ENCODE measurements around the gene REXO4. TPM values are rescaled to one million over a fixed set of nuclear protein-coding genes. Genes with fewer than 3 reads are reported as not detected.
"Not testable (repeated sequence)": the region's sequence is repeated elsewhere in the genome, so short reads cannot be mapped to it uniquely, and the experiment has no call there.

The REXO4 gene
- total RNA-seq, 1 donor from 2014 or later = 19.5 TPM

DNA sequence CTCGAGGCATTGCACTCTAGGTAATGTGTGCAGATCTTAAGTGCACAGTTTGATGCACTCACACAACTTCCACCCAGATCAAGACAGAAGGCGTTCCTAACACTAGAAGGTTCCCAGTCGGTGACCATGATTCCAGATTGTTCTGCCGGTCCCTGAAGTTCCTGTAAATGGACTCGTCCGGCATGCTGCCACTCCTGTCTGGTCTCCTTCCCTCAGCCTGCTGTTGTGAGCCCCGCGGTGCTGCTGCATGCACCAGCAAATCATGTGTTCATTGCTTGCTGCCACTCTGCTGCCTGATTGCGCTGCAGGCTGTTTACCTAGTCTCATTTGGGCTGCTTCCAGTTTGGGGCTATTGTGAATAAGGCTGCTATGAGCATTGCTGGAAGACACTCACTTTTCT, 30.1 kb downstream of the REXO4 start:
- peak; percentile 69 for DNase-seq (ENCODE audit: low spot score)

DNA sequence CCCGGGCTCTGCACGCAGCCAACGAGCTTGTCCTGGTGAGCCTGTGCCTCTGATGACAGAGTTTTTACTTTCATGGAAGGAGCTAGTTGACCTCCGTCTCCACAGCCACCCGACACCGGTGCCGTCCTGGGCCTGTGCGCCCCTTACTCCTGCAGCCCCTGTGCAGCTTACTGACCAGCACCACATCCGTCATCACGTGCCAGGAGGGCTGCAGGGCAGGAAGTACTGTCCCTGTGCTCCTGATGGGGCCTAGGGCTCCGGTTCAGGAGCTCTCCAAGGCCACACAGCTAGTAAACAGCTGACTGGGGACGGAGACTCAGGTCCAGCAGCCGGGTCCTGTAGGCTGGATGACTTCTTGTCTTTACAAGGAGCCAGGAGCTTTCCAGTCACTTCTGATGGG, 31.5 kb downstream of the REXO4 start:
- DNase-seq (ENCODE audit: low spot score) = no peak

DNA sequence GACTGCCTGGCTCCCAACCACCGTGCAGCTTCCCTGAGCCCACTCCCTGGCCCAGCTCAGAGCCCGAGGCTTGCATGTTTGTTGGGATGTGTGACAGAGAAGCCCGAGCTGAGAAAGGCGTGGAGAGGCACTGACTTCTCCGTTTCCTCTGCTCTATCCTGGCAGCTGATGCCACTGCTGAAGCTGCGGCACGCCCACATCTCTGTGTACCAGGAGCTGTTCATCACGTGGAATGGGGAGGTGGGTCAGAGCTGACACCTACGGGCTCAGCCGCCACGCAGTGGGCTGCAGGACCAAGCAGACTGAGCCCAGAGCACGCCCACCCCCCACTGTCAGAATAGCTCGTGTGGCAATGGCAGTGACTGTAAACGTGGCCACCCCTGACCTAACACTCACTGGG, 32.4 kb downstream of the REXO4 start:
- no peak for DNase-seq (ENCODE audit: low spot score)

DNA sequence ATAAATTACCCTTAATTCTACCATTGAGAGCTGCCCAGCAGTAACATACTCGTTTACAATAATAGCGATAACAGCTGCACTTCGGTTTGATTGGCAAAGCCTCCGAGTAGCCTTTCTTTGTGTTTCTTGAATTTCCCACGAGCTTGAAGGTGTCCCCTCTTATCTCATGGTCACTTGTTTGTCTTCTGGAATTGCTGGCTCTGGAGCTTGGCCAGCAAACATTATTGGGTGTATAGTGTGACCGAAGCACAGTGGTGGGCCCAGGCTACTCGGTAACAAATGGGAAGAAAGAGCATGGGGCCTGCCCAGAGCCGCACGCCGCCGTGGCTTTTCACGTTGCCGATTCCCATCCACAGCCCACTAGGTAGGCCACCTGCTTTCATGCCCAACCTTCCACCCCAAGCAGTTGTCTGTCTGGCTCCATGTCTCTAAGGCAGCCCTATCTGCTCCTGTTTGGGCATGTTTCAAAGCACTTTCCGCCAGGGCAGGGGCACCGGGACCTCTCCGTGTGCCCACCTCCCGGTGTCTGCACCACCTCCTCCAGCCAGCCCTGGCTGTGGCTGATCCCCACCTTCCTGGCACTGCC, 33.0 kb downstream of the REXO4 start:
- no peak for DNase-seq (ENCODE audit: low spot score)

DNA sequence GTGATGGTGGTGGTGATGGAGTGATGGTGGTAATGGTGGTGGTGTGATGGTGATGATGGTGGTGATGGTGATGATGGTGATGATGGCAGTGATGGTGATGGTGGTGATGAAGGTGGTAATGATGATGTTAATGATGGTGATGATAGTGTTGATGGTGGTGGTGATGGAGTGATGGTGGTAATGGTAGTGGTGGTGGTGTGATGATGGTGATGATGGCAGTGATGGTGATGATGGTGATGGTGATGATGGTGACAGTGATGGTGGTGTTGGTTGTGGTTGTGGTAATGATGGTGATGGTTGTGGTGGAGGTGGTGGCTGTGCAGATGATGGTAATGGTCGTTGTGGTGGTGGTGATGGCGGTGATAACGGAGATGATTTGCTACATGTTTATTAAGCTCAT, 34.4 kb downstream of the REXO4 start:
- no peak for DNase-seq (ENCODE audit: low spot score)

DNA sequence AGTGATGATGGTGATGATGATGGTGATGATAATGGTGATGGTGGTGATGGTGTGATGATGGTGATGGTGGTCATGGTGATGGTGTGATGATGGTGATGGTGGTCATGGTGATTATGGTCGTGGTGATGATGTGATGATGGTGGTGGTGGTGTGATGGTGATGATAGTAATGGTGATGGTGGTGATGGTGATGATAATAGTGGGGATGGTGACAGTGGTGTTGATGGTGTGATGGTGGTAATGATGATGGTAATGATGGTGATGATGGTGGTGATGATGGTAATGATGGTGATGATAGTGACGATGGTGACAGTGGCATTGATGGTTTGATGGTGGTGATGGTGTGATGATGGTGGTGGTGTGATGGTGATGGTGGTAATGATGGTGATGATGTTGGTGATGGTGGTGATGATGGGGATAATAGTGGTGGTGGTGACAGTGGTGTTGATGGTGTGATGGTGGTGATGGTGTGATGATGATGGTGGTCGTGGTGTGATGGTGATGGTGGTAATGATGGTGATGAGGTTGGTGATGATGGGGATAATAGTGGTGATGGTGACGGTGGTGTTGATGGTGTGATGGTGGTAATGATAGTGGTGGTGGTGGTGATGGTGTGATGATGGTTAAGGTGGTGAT, 35.2 kb downstream of the REXO4 start:
- no peak for DNase-seq (ENCODE audit: low spot score)

DNA sequence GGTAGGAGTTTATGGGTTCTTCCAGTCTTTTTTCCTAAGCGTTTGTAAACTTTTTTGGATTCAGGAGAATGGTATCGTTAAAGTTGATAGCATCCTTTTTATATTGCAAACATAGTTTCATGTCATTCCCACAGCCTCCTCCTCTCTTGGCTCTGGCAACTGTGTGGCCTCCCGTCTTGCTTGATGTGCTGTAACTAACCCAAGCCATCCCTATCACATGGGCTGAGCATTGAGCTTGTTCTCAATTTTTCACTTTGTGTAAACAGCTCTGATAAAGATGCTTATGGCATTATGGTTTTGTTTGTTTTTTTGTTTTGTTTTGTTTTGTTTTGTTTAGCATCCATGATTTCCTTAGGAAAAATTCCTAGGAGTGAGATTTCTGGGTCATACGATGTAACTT, 37.1 kb downstream of the REXO4 start:
- DNase-seq (ENCODE audit: low spot score) = no peak

DNA sequence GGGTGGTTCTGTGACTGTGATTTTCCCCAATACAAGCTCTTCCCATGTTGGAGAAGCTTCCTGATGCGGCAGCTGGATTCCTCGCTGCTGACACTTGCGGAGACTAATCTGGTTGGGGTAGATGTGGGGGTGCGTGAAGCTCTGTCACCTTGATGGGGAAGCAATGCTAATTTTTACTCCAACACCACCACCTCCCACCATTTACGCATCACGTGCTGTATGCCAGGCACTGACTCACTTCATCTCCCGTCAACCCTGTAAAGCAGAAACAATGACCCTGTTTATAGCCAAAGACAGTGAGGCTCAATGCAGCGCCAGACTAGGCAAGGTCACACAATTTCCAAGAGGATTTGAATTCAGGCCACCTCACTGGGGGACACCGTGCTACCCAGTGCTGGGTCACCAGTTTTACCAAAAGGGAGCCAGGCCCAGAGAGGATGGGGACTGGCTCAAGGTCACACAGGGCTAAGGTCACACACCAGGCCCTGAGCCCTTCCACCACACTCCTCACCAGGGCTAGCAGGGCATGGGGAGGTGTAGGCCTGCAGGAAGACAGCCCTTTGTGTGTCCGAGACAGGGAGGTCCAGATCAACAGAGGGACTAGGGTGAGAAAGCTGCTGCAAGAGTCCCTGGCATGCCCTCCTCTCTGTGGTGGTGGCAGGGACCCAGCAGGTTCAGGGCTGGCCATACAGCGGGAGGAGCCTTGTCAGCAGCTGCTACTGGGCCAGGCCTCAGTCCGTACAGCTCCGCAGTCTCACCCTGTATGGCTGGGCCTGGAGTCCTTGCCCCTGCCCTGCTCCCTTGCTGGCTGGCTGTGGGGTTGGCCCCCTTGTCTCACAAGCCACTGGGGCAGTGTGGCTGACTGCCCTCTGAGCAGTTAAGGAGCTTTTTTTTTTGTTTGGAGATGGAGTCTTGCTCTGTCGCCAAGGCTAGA, 38.4 kb downstream of the REXO4 start:
- DNase-seq (ENCODE audit: low spot score) = no peak

DNA sequence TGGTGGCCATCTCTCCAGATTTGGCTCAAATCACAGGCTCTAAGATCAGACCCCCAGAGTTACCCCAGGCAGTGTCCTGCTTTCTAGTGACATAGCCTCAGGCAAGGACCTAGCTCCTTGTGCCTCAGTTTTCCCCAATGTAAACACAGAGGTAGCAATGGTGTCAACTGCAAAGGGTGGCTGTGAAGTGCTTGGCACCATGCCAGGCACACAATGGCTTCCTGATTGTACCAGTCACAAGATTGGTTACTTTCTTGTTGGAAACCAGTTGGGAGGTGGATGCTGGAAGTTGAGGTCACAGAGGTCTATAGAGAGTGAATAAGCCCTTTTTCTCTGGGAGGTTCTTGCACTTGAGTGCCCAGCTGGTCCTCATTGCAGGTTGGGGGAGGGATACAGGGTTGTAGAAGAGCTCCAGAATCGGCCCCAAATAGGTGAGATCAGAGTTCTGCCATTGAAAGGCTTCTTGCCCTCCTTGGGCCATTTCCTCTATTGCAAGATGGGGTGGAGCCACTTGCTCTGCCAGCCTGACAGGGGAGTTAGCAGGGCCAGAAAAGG, 39.3 kb downstream of the REXO4 start:
- DNase-seq (ENCODE audit: low spot score) = no peak

DNA sequence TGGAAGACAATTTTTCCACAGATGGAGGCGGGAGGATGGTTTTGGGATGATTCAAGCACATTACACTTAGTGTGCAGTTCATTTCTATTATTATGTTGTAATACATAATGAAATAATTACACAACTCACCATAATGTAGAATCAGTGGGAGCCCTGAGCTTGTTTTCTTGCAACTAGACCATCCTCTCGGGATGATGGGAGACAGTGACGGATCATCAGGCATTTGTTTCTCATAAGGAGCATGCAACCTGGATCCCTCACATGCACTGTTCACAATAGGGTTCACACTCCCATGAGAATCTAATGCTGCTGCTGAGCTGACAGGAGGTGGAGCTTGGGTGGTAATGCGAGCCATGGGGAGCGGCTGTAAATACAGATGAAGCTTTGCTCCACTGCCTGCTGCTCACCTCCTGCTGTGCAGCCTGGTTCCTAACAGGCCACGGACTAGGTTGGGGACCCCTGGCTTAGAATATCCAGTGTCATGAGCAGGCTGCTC, 40.0 kb downstream of the REXO4 start:
- no peak for DNase-seq (ENCODE audit: low spot score)

DNA sequence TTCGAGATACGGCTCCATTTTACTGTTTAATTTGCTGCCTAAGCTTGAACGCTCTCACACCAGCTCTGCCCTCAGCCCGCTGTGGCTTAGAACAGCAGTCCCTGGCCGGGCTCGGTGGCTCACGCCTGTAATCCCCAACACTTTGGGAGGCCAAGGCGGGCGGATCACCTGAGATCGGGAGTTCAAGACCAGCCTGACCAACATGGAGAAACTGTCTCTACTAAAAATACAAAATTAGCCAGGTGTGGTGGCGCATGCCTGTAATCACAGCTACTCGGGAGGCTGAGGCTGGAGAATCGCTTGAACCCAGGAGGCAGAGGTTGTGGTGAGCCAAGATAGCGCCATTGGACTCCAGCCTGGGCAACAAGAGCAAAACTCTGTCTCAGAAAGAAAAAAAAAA, 40.5 kb downstream of the REXO4 start:
- DNase-seq (ENCODE audit: low spot score) = not testable (repeated sequence)

DNA sequence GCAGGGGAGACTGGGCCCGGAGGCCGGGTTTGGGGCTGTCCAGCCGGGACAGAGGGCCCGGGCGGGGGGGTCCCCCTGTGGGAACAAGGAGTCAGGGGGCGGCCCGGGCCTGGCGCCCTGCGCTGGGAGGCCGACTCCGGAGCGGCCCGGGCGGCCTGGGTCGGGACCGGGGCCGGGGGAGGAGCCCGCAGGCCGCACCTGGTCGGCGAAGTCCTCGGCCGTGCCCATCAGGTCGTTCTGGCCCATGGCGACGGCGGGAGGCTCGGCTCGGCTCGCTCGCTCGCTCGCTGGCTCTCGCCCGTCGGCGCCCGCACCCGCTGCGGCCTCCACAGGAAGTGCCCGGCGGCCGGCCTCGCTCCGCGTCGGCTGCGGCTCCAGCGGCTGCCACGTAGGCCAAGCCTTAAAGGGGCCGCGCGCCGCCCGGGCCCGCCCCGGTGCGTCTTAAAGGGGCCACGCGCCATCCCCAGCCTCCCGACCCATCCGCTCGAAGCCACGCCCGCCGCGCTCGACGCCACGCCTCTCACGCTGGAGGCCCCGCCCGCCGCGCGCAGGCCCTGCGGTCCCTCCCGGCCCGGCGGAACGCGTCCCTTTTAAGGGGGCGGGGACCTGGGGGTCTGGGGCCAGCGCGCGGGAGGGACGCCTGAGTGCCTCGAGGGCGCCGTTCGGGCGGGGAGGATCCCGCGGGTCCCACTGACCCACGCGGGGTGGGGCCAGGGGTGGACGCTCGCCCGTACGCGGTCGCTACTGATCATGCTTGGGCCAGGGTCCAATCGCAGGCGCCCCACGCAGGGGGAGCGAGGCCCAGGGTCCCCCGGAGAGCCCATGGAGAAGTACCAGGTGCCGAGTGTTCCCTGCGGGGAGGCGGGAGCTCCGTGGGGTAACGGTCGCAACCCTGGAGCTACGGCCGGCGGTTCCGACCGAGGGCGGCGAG, 41.8 kb downstream of the REXO4 start, which contains the start of the genes STKLD1 and SURF4:
STKLD1 (plus strand) TSS at position 643 of the 931 bp plus-strand sequence; CDS start at position 751, 108 bp downstream.
SURF4 (minus strand) TSS at position 337 of the 931 bp plus-strand sequence; CDS start at position 246, 91 bp downstream.
- peak; percentile 96 for DNase-seq (ENCODE audit: low spot score)

DNA sequence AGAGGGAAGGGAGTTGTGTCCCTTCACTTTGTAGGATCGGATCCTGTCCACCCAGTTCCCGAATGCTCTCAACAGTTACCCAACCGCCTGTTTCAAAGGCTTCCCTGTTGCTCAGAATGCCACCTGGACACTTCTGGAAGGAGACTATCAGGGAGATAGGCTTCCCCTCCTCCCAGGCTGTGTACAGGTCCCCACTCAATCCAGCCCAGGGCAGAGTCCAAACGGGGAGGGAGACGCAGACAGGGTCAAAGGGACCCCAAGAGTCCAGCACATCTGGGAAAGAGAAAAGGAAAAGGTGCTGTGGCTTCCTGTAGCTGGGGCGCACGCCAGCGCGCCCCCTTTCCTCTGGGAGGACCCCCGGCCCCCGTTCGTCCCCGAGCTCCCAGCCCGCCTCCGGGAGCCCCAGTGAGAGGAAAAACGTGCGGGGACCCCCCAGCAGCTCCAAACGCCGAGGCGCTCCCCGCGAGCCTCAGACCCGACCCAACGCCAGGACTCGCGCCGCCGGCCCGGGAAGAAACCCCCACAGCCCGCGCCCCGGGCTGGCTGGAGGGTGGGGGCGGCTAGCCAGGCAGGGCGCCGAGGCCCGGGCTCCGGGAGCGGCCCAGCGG, 42.6 kb downstream of the REXO4 start:
- no peak for DNase-seq (ENCODE audit: low spot score)

DNA sequence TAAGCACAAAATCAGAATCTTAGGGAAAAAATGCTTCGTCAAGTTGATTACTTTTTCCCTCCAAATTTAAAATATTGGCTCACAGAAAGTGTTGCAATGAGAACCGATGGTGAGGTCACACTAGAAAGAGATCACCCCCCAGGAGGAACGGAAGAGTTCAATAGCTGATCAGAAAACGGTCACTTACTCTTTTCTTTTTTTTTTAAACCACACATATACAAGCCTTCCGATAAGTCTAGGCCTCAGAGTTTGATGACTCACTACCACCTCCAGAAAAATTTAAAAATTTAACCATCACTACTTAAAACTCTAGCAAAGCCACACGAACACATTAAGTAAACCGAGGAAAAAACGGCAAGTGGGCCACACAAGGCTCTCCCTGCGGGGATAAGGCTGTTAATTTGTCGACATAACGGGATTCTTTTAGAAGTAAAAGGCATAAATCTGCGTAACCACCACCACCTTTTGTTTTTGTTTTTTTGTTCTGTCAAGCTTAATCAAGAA, 43.1 kb downstream of the REXO4 start:
- DNase-seq (ENCODE audit: low spot score) = no peak

DNA sequence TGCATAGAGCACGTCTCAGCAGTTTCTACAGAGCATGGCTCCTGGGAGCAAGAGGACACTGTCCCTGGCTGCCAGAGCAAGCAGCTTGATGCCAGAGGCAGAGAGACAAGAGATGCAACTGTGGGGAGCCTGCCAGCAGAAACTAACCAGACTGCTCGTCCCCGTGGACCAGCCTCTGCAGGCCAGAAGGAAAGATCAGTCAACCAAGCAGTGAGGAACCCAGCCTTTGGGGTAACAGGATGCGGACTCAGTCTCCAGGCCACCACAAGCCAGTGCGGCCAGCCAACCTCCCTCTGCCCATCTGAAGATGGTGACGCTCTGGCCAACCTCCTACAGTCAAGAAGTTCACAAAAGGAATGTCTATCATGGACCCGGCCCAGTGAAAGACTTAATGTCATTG, 45.7 kb downstream of the REXO4 start:
- DNase-seq (ENCODE audit: low spot score) = no peak

DNA sequence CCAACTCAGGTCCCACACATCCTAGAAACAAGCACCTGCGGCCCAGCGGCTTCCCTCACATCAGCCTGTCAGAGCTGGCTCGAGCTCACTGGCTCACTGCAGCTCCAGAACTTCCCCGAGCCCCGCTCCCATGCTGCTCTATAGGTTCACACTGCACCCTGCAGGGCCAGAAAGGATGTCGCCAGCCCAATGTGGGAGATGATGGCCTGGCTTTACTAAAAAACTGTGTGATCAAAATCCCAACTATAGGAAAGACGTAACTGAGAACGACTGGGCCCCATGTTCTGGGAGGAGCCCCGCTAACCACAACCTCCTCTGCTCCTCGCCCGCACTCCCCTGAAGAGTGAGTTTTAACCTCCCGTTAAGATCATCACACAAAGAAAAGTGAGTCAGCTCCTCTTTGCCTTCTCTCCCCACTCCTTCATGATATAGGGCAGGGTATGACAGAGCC, 46.5 kb downstream of the REXO4 start:
- DNase-seq (ENCODE audit: low spot score) = no peak

DNA sequence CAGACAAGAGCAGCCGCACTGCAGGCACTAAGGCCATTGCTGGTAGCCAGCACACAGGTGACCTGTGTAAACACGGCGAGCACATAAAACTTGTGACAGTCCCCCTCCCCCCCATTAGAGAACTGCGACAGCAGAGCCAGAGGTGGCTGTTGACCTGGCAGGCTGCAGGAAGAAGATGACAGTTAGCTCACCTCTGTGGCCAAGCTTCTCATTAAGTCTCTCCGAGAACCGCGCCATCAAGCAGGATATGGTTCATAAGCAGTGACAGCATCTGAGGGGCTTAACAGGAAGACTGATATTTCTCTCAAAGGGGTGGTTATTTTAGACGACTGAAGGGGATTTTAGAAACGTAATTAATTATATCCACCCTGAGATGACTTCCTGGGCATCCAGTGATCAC, 47.1 kb downstream of the REXO4 start:
- DNase-seq (ENCODE audit: low spot score) = no peak

DNA sequence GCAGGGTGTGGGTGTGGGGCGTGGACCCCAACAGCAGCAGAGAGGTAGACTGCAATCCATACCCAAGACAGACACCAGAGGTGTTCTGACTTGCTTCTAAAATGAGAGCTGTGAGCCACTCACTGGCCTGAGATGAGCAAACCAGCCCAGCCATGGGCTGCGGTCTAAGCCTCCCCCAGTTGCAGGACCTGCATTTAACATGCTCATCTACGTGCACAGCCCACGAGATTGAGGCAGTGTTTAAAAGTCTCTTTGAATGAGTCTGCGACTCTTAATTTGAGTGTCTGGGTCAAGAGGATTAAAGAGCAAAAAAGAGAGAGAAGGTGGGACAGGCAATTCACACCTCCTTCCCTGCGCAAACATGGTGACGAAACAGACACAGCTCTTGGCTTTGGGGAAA, 47.9 kb downstream of the REXO4 start:
- no peak for DNase-seq (ENCODE audit: low spot score)

DNA sequence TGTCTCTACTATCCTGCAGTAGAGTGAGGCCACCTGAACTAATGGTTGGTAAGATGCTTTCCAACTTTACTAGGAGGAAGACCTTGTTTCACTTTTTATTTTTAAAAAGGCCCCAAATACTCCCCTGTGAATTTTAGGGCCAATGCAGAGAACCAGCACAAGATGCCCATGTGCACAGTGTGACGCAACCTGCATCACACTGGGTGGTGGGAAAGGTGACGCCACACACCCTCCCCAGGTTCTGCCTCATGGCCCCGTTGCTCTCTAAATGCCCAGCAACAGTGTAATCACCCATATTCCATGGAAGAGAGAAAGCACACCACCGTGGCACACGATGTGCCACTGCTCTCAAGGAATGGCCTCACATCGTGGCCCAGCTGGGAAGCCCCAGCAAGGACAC, 48.4 kb downstream of the REXO4 start:
- no peak for DNase-seq (ENCODE audit: low spot score)

DNA sequence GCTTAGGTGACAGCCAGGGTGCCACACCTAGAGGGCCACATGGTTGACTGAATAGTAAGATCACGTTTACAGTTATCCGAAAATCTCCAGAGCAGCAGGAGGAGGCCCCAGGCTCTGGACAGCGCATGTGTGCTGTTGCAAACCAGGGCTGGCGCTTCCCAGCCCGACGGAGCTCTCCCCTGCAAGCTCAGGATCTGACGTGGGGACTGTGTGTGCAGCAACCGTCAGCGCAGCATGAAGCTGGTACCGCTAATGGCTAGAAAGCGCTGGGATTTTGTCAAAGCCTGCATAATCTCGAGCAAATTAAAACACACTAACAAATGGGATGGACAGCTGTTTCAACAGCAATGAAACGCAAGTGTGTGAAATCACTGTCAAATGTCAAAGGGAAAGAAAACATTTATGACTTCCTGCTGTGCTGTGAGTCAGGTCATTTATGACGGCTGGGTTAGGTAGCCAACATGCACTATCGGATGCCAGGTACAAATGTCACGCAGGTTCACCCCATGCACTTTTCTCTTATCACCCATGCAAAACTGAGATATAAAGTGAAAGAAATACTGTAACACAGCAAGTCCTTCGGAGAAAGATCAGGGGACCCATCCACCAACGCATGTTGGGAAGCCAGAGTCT, 49.4 kb downstream of the REXO4 start:
- no peak for DNase-seq (ENCODE audit: low spot score)

All from ureter (tissue), 1 donor.